DND-41 (cell line): ENCODE results near the gene GSTP1.

Source experiments
- ATAC-seq: fragments of 200-7000 bp; cut with Tn5 transposase; 3 replicates; pipeline ENCODE4 v1.9.1; 2021; ENCODE audit warnings: low read depth; ENCODE audit not compliant: insufficient read depth
- DNase-seq: peaks from one replicate; pipeline ENCODE4 v3.0.0-alpha.2; 2020
- H2AFZ ChIP-seq: 2 replicates; pipeline ENCODE4 v1.6.0; 2012; ENCODE audit warnings: low read depth, low read length
- H3K27ac ChIP-seq: 2 replicates; pipeline ENCODE4 v1.5.1; 2012; ENCODE audit warnings: low read length, inconsistent platforms
- H3K27me3 ChIP-seq: fragments of 200-600 bp; sonication (generic); 2 replicates; pipeline ENCODE4 v1.6.0; 2012; ENCODE audit warnings: low read length, mild to moderate bottlenecking, inconsistent platforms; ENCODE audit not compliant: insufficient read depth, poor library complexity
- H3K36me3 ChIP-seq: 2 replicates; pipeline ENCODE4 v1.5.1; 2012; ENCODE audit warnings: low read length, inconsistent platforms; ENCODE audit not compliant: insufficient read depth
- H3K4me1 ChIP-seq: 2 replicates; pipeline ENCODE4 v1.5.1; 2012; ENCODE audit warnings: mild to moderate bottlenecking, low read length; ENCODE audit not compliant: insufficient read depth
- H3K4me2 ChIP-seq: 2 replicates; pipeline ENCODE4 v1.6.0; 2012; ENCODE audit warnings: mild to moderate bottlenecking, moderate library complexity, low read length, inconsistent platforms; ENCODE audit not compliant: insufficient read depth
- H3K4me3 ChIP-seq, 2 experiments: fragments of 200-600 bp in 1 of 2; shearing (Covaris generic) in 1 of 2; 2 replicates each; pipeline ENCODE4 v1.5.1; 2012 to 2016; ENCODE audit warnings: inconsistent platforms in 2 of 2, low read length in 2 of 2, mild to moderate bottlenecking in 2 of 2, low read depth in 1 of 2, moderate library complexity in 1 of 2
- H3K79me2 ChIP-seq: 2 replicates; pipeline ENCODE4 v1.6.0; 2012; ENCODE audit warnings: low read length, inconsistent platforms; ENCODE audit not compliant: insufficient read depth
- H3K9ac ChIP-seq: 2 replicates; pipeline ENCODE4 v1.6.0; 2012; ENCODE audit warnings: low read depth, mild to moderate bottlenecking, inconsistent platforms, low read length, moderate library complexity
- H3K9me3 ChIP-seq: 2 replicates; pipeline ENCODE4 v1.5.1; 2012; ENCODE audit warnings: low read length, moderate library complexity, mild to moderate bottlenecking, inconsistent platforms; ENCODE audit not compliant: insufficient read depth, severe bottlenecking
- H4K20me1 ChIP-seq: 2 replicates; pipeline ENCODE4 v1.6.0; 2012; ENCODE audit warnings: low read length; ENCODE audit not compliant: insufficient read depth
- CTCF ChIP-seq: IDR thresholded peaks from 2 replicates; pipeline ENCODE4 v1.5.1; 2012; ENCODE audit warnings: borderline replicate concordance, low read length, moderate library complexity, mild to moderate bottlenecking; ENCODE audit not compliant: poor library complexity, severe bottlenecking; ENCODE audit errors: extremely low read depth
- EZH2 ChIP-seq: IDR thresholded peaks from 3 replicates; pipeline ENCODE4 v1.6.1; 2012; ENCODE audit warnings: borderline replicate concordance, low read depth, mild to moderate bottlenecking, moderate library complexity, low read length, inconsistent platforms; ENCODE audit not compliant: severe bottlenecking

GSTP1 gene

GRCh38 chr11:67604815-67605214 lies 21.2 kb downstream of the GSTP1 start:
- no peak overlapping the region for H3K4me3 ChIP-seq
- H3K4me2 ChIP-seq = no peak overlapping the region
- H3K27ac ChIP-seq = no peak overlapping the region
- H3K27me3 ChIP-seq = no peaks in the 10 kb centered on the region
- no peaks in the 10 kb centered on the region for H4K20me1 ChIP-seq
- no peak for ATAC-seq
- TF ChIP-seq EZH2 (no peak), CTCF (no peak)
- no peak overlapping the region for H2AFZ ChIP-seq
- no peak for DNase-seq
- no peak overlapping the region for H3K9ac ChIP-seq
- H3K9me3 ChIP-seq = no peaks in the 10 kb centered on the region
- peaks cover 21% of the 10 kb centered on the region for H3K79me2 ChIP-seq
- H3K36me3 ChIP-seq = peaks cover 20% of the 10 kb centered on the region
- peaks cover 35% of the 10 kb centered on the region for H3K4me1 ChIP-seq

GRCh38 chr11:67605231-67606011 lies 21.8 kb downstream of the GSTP1 start:
- H2AFZ ChIP-seq = peak overlapping the region; percentile 20; the same call in 1 of the 2 replicates
- no peak overlapping the region for H3K9ac ChIP-seq

GRCh38 chr11:67606093-67606491 lies 22.5 kb downstream of the GSTP1 start:
- Histone ChIP-seq H3K4me3 (peak overlapping the region; percentile 52 to 94), H3K27me3 (no peaks in the 10 kb centered on the region), H3K79me2 (peaks cover 21% of the 10 kb centered on the region), H2AFZ (peak overlapping the region; percentile 93), H3K9ac (peak overlapping the region; percentile 89), H3K4me2 (peak overlapping the region; percentile 98), H3K36me3 (peaks cover 32% of the 10 kb centered on the region), H3K4me1 (peaks cover 35% of the 10 kb centered on the region), H3K27ac (peak overlapping the region; percentile 72), H4K20me1 (no peaks in the 10 kb centered on the region), H3K9me3 (no peaks in the 10 kb centered on the region)
- ATAC-seq (no peak), DNase-seq (no peak)
- TF ChIP-seq CTCF = no peak
- TF ChIP-seq EZH2 = no peak

More at GRCh38 chr11:67605231-67606011, 21.8 kb downstream of the GSTP1 start:
- ATAC-seq (no peak), DNase-seq (no peak)
- Histone ChIP-seq H3K36me3 (peaks cover 25% of the 10 kb centered on the region), H3K79me2 (peaks cover 21% of the 10 kb centered on the region), H3K4me3 (no peak overlapping the region; a peak in 1 of 4 replicates), H3K27me3 (no peaks in the 10 kb centered on the region), H3K27ac (no peak overlapping the region), H3K9me3 (no peaks in the 10 kb centered on the region), H3K4me1 (peaks cover 35% of the 10 kb centered on the region), H3K4me2 (peak overlapping the region; percentile 98), H4K20me1 (no peaks in the 10 kb centered on the region)
- TF ChIP-seq CTCF = no peak
- TF ChIP-seq EZH2 = no peak
